Ovary (tissue), 3 donors: ENCODE results near the gene PAK5.

Experiments used
- EP300 ChIP-seq: sonication (generic); formaldehyde crosslinking; IDR thresholded peaks from one replicate; pipeline ENCODE4 v1.6.1; 2017; ENCODE audit warnings: antibody characterized with exemption
- POLR2A ChIP-seq: fragments of 450-650 bp; IDR thresholded peaks from one replicate; pipeline ENCODE4 v1.6.1; 2017; ENCODE audit warnings: antibody characterized with exemption, mild to moderate bottlenecking, moderate library complexity
- TF ChIP-seq, protein P1 (sequence below), 3 donors: fragments of 450-650 bp in 2 of 3; fragments of 200-600 bp in 1 of 3; IDR thresholded peaks; one replicate each; pipeline versions ENCODE4 v1.5.1 to v1.8.0; 2016 to 2022; ENCODE audit warnings: antibody characterized with exemption in 3 of 3, mild to moderate bottlenecking in 1 of 3
- donor health status: DM: no; HTN: no; CAD: no.

DNA sequence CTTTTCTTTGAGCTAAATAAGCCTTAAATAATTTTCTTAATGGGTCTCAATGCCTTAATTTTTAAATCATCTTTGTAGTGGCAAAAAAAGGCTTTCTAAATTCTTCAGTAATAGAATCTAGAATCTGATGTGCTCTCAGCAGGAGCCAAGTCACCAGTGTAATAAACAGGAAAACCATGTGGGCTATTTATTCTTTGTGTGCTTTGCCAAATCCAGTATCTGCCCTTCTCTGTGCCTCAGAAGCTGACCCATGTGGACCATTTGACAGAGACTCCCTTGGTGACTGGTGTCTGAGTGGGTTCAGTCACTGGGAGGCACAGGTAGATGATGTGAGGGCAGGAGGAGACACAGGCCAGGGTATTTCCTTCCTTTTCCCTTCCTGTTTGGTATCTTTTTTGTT is 152.9 kb downstream of the PAK5 start:
- TF ChIP-seq, protein P1, sequence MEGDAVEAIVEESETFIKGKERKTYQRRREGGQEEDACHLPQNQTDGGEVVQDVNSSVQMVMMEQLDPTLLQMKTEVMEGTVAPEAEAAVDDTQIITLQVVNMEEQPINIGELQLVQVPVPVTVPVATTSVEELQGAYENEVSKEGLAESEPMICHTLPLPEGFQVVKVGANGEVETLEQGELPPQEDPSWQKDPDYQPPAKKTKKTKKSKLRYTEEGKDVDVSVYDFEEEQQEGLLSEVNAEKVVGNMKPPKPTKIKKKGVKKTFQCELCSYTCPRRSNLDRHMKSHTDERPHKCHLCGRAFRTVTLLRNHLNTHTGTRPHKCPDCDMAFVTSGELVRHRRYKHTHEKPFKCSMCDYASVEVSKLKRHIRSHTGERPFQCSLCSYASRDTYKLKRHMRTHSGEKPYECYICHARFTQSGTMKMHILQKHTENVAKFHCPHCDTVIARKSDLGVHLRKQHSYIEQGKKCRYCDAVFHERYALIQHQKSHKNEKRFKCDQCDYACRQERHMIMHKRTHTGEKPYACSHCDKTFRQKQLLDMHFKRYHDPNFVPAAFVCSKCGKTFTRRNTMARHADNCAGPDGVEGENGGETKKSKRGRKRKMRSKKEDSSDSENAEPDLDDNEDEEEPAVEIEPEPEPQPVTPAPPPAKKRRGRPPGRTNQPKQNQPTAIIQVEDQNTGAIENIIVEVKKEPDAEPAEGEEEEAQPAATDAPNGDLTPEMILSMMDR (IDR thresholded peaks at IDR 0.05), result no peak
- TF ChIP-seq POLR2A (no peak), EP300 (no peak)
